SU-DHL-6 (cell line): Measurements from ENCODE around the gene NCKAP1.

Experiments used
- EZH2phosphoT487 ChIP-seq: fragments of 200-600 bp; sonication (generic), shearing (Covaris generic); conservative IDR thresholded peaks from 2 replicates; pipeline ENCODE4 v1.6.1; 2018; ENCODE audit warnings: mild to moderate bottlenecking, antibody characterized with exemption, low read length, moderate library complexity, mixed read lengths
- TF ChIP-seq, protein P1 (sequence below): fragments of 200-600 bp; sonication (generic); IDR thresholded peaks from one replicate; pipeline ENCODE4 v1.5.1; 2017; ENCODE audit warnings: antibody characterized with exemption, mild to moderate bottlenecking, low read length, moderate library complexity; ENCODE audit not compliant: insufficient read depth, poor library complexity, severe bottlenecking

- TF ChIP-seq, protein P1, sequence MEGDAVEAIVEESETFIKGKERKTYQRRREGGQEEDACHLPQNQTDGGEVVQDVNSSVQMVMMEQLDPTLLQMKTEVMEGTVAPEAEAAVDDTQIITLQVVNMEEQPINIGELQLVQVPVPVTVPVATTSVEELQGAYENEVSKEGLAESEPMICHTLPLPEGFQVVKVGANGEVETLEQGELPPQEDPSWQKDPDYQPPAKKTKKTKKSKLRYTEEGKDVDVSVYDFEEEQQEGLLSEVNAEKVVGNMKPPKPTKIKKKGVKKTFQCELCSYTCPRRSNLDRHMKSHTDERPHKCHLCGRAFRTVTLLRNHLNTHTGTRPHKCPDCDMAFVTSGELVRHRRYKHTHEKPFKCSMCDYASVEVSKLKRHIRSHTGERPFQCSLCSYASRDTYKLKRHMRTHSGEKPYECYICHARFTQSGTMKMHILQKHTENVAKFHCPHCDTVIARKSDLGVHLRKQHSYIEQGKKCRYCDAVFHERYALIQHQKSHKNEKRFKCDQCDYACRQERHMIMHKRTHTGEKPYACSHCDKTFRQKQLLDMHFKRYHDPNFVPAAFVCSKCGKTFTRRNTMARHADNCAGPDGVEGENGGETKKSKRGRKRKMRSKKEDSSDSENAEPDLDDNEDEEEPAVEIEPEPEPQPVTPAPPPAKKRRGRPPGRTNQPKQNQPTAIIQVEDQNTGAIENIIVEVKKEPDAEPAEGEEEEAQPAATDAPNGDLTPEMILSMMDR = no peak
- no peak for TF ChIP-seq EZH2phosphoT487
These were observed 6.1 kb downstream of the NCKAP1 start for GRCh38 chr2:183031911-183032794.
